GM18517 (cell line): ENCODE data around the gene PROM2.

Experiments used
- ATAC-seq: cut with Tn5 transposase; IDR thresholded peaks from one replicate; pipeline ENCODE4 v1.9.1; 2021; ENCODE audit warnings: mild to moderate bottlenecking, moderate library complexity; ENCODE audit not compliant: unreplicated experiment

PROM2 gene

DNA sequence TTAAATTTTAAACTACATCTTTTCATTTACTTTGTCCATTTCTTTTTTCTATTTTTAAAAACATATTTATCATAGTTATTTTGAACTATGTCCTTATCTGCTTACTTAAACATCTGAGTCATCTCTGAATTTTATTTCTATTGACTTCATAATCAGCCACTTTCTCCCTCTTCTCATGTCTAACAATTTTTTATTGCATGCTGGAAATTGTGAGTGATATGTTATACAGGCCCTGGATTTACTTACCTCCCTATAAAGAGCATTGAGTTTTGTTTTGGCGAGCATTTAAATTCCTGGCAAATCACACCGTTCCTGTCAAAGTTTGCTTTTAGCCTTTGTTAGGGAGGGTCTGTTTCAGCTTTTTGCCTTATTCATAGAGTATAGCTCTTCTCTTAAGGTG is 62.2 kb downstream of the PROM2 start:
- no peak for ATAC-seq

DNA sequence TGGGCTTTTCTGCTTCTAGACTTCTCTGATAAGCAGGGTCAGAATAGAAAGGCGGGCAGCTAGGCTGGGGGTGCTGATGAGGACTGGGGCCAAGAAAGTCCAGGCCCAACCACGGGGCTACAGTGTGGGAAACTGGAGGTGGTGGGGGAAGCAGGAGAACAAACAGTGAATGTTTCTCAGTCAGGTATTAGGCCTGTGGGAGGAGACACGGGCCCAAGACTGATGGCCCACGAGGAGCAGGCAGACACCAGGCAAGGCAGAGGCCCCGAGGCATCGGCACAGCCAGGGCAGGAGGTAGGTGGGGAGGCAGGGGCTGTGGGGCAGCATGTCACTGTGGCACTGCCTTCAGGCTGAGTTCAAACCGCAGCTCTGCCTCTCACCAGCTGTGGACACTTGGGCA is 63.6 kb downstream of the PROM2 start:
- ATAC-seq: no peak
